Astrocyte (in vitro differentiated cells and primary cell): Measurements from ENCODE around the gene SREBF1.

ENCODE experiments used
- CTCF ChIP-seq: IDR thresholded peaks from 2 replicates; pipeline ENCODE4 v1.5.1; 2011; ENCODE audit warnings: low read depth, mild to moderate bottlenecking, inconsistent platforms, low read length, moderate library complexity; ENCODE audit not compliant: insufficient read depth
- EZH2 ChIP-seq: IDR thresholded peaks from 2 replicates; pipeline ENCODE4 v1.6.1; 2012; ENCODE audit warnings: mild to moderate bottlenecking, low read length, inconsistent platforms; ENCODE audit not compliant: insufficient read depth

GRCh38 chr17:17836250-17836817 lies 452 bp downstream of the SREBF1 start:
- TF ChIP-seq CTCF (no peak), EZH2 (no peak)
